Measurements from ENCODE around the gene SNHG17.

DNA sequence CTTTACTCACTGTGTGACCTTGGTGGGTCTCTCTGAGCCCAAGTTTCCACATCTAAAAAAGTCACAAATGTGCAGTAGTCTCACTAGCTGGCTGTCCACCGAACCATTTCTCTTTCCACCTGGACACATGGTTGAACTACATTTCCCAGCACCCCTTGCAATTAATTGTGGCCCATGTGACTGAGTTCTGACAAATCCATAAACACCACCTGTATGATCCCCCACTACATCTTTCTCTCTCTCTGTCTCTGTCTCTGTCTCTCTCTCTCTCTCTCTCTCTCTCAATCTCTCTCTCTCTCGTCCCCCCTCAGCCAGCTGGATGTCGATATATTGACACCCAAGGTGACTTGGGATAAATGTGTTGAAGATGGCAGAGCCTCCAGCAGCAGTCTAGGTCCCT, 42.8 kb downstream of the SNHG17 start:
- TF ChIP-seq PPARD (CRISPR knock-in tag; IDR thresholded peaks at IDR 0.05) (no peak), FOS (IDR thresholded peaks at IDR 0.05; ENCODE audit: extremely low read depth, insufficient read length) (no peak), ZNF24 (IDR thresholded peaks at IDR 0.05) (no peak), CBX2 (IDR thresholded peaks at IDR 0.05; ENCODE audit: insufficient read depth, low read length, poor library complexity, severe bottlenecking) (no peak), CREB1 (IDR thresholded peaks at IDR 0.05) (no peak), CREB1 (CRISPR knock-in tag; IDR thresholded peaks at IDR 0.05) (no peak)
- TF ChIP-seq, protein P1, sequence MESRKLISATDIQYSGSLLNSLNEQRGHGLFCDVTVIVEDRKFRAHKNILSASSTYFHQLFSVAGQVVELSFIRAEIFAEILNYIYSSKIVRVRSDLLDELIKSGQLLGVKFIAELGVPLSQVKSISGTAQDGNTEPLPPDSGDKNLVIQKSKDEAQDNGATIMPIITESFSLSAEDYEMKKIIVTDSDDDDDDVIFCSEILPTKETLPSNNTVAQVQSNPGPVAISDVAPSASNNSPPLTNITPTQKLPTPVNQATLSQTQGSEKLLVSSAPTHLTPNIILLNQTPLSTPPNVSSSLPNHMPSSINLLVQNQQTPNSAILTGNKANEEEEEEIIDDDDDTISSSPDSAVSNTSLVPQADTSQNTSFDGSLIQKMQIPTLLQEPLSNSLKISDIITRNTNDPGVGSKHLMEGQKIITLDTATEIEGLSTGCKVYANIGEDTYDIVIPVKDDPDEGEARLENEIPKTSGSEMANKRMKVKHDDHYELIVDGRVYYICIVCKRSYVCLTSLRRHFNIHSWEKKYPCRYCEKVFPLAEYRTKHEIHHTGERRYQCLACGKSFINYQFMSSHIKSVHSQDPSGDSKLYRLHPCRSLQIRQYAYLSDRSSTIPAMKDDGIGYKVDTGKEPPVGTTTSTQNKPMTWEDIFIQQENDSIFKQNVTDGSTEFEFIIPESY (CRISPR knock-in tag; IDR thresholded peaks at IDR 0.05): no peak

All from K562 (cell line).